Activated T-cell treated with anti-CD3 and anti-CD28 coated beads, Interleukin-2, amount 50 U/mL, for 4 hours (primary cell): ENCODE data around the gene FOXO3. TPM values are rescaled to one million over a fixed set of nuclear protein-coding genes. Genes with fewer than 3 reads are reported as not detected.

Experiments
- ATAC-seq, 2 donors: fragments of 200-7000 bp; cut with Tn5 transposase; one replicate each; pipeline ENCODE4 v1.10.0; 2021
- DNase-seq: peaks from one replicate; pipeline ENCODE4 v3.0.0-alpha.2; 2020
- H3K27me3 Mint-ChIP-seq: one replicate; pipeline ENCODE4 v1.8.0; 2021; ENCODE audit warnings: low read depth, mixed read lengths
- H3K36me3 Mint-ChIP-seq: one replicate; pipeline ENCODE4 v1.8.0; 2022; ENCODE audit warnings: mixed read lengths; ENCODE audit not compliant: insufficient read depth
- H3K4me1 Mint-ChIP-seq: one replicate; pipeline ENCODE4 v1.8.0; 2021; ENCODE audit warnings: low read depth, mixed read lengths
- H3K4me3 Mint-ChIP-seq: one replicate; pipeline ENCODE4 v1.8.0; 2021; ENCODE audit warnings: mild to moderate bottlenecking, moderate library complexity, mixed read lengths
- H3K9me3 Mint-ChIP-seq: one replicate; pipeline ENCODE4 v1.8.0; 2021; ENCODE audit warnings: mixed read lengths
- total RNA-seq, 3 donors: library from RNA; stranded (reverse); gene quantifications; one replicate each; pipeline ENCODE4 v1.2.1, GENCODE V29; 2021

Gene FOXO3
- total RNA-seq, 3 donors from 2014 or later: 8.5 to 13.0 (median 10.8) TPM

DNA sequence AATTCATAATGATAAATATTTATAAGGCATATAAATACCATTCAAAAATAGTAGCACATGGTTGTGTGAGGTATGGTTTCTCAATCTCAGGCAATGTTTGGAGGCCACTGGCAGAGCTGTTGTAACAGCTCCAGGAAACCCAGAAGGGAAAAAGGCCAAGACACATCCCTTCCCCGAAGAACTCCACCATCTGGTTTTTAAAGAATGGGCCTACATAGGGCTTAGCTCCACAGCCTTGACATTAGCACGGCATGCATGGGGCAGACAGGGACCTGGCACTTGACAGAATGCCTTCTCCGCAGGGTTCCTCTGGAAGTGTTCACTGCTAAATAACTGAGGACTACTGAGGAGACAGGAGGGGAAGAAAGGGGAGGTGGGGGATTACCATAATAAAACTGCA, 16.1 kb upstream of the FOXO3 start:
- H3K27me3 Mint-ChIP-seq: peaks cover 2% of the 10 kb centered on the region

DNA sequence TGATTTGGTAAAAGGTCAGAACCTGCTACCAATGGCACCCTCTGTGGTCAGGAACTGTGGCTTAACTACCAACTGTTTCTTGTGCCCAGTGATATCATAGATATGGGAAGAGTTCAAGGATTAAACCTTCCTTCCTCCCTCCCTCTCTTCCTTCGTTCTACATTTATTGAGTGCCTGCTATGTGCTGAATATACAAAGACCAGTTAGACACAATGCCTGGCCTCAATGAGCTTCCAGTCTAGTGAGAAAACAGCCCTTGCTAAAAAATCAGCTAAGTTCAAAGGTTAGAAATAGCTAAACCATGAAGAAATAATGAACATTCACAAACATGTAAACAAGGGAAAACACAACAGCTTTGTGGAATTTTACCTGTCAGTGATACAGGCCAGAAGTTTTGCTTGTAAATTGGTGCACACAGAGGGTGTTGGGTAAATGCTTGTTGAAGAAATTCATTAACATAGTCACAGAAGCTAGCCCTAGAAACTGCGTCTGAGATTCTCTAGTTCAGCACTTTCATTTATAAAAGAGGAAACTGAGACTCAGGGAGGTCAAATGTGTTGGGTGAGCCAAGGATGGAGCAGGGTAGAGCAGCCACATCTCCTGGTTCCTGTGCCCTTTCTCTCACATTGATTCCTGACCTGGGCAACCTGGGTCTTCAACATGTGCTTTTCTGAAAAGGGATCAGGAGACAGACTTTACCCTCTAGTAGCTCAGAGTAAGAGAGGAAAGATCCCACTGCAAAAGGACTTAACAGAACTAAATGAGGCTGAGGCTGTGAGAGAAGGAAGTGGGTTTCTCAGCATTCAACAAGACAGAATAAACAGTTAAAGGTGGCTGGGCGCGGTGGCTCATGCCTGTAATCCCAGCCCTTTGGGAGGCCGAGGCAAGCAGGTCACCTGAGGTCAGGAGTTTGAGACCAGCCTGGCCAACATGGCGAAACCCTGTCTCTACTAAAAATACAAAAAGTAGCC, 14.4 kb upstream of the FOXO3 start:
- peaks cover 15% of the 10 kb centered on the region for H3K4me1 Mint-ChIP-seq
- no peaks in the 10 kb centered on the region for H3K36me3 Mint-ChIP-seq
- no peak overlapping the region for H3K4me3 Mint-ChIP-seq
- DNase-seq (no peak), ATAC-seq (no peak)
- no peaks in the 10 kb centered on the region for H3K9me3 Mint-ChIP-seq
- peaks cover 2% of the 10 kb centered on the region for H3K27me3 Mint-ChIP-seq

More for the DNA sequence above, 16.1 kb upstream of the FOXO3 start:
- ATAC-seq (no peak), DNase-seq (no peak)
- H3K4me3 Mint-ChIP-seq: no peak overlapping the region
- H3K36me3 Mint-ChIP-seq: no peaks in the 10 kb centered on the region
- H3K4me1 Mint-ChIP-seq: peaks cover 15% of the 10 kb centered on the region
- no peaks in the 10 kb centered on the region for H3K9me3 Mint-ChIP-seq

- no peaks in the 10 kb centered on the region for H3K9me3 Mint-ChIP-seq
- no peaks in the 10 kb centered on the region for H3K36me3 Mint-ChIP-seq
- no peaks in the 10 kb centered on the region for H3K27me3 Mint-ChIP-seq
- DNase-seq (no peak), ATAC-seq (no peak)
- H3K4me3 Mint-ChIP-seq: no peak overlapping the region
- H3K4me1 Mint-ChIP-seq: peaks cover 7% of the 10 kb centered on the region
These were observed 11.5 kb upstream of the FOXO3 start for GRCh38 chr6:108549241-108549640.

- H3K27me3 Mint-ChIP-seq: no peaks in the 10 kb centered on the region
- peaks cover 7% of the 10 kb centered on the region for H3K4me1 Mint-ChIP-seq
- no peak for ATAC-seq
- no peak overlapping the region for H3K4me3 Mint-ChIP-seq
- H3K9me3 Mint-ChIP-seq: no peaks in the 10 kb centered on the region
- DNase-seq: no peak
- no peaks in the 10 kb centered on the region for H3K36me3 Mint-ChIP-seq
These were observed 11.0 kb upstream of the FOXO3 start for GRCh38 chr6:108549741-108550140.

GRCh38 chr6:108550256-108550655, 10.5 kb upstream of the FOXO3 start:
- Mint-ChIP-seq H3K36me3 (no peaks in the 10 kb centered on the region), H3K9me3 (no peaks in the 10 kb centered on the region), H3K4me3 (no peak overlapping the region), H3K4me1 (peaks cover 7% of the 10 kb centered on the region), H3K27me3 (no peaks in the 10 kb centered on the region)
- DNase-seq (no peak), ATAC-seq (no peak)

GRCh38 chr6:108555399-108556052, 5.2 kb upstream of the FOXO3 start:
- Mint-ChIP-seq H3K9me3 (no peaks in the 10 kb centered on the region), H3K4me1 (peaks cover 4% of the 10 kb centered on the region), H3K4me3 (no peak overlapping the region), H3K36me3 (no peaks in the 10 kb centered on the region), H3K27me3 (no peaks in the 10 kb centered on the region)
- DNase-seq: no peak
- no peak for ATAC-seq

GRCh38 chr6:108556250-108556649, 4.5 kb upstream of the FOXO3 start:
- no peak for DNase-seq
- H3K27me3 Mint-ChIP-seq: no peaks in the 10 kb centered on the region
- H3K9me3 Mint-ChIP-seq: no peaks in the 10 kb centered on the region
- peak overlapping the region; percentile 90 for H3K4me3 Mint-ChIP-seq
- no peak for ATAC-seq
- no peaks in the 10 kb centered on the region for H3K36me3 Mint-ChIP-seq
- peaks cover 4% of the 10 kb centered on the region for H3K4me1 Mint-ChIP-seq

DNA sequence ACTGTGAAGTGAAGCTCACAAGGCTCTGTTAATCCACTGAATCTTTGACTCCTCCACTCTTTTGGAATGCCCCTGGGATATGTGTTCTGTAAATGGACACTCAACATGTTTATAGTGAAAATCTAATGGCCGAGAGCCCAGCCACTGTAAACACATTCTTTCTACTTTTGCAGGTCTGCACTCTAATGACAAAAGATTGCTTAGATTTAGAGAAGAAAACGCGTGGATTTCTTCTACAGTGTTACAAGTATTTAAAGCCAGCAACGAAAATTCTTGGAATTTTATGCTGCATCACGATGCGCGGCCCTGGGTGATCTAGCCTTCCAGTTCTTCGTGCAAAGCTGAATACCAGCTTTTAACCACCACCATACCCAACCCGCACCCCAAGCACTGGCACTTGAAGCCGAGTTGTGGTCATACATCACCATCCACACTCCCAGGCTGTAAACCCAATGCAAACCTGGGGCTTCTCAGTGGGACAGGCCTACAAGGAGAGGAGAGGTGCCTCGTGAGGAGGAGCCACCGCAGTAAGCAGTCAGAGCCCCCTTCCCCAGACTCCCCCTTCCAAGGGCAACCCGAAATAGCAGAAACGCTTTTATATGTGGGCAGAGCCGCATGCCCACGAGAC, 3.7 kb upstream of the FOXO3 start:
- H3K4me3 Mint-ChIP-seq: peak overlapping the region; percentile 90
- no peaks in the 10 kb centered on the region for H3K27me3 Mint-ChIP-seq
- no peaks in the 10 kb centered on the region for H3K9me3 Mint-ChIP-seq
- H3K36me3 Mint-ChIP-seq: no peaks in the 10 kb centered on the region
- no peak for ATAC-seq
- peaks cover 8% of the 10 kb centered on the region for H3K4me1 Mint-ChIP-seq
- no peak for DNase-seq

- peak; percentile 77 for DNase-seq
- Mint-ChIP-seq H3K4me1 (peaks cover 15% of the 10 kb centered on the region), H3K9me3 (no peaks in the 10 kb centered on the region), H3K27me3 (no peaks in the 10 kb centered on the region), H3K36me3 (peaks cover 5% of the 10 kb centered on the region), H3K4me3 (peak overlapping the region; percentile 90)
- peak; percentile 40 to 46 for ATAC-seq
These were observed 3.0 kb upstream of the FOXO3 start for GRCh38 chr6:108557494-108558371.

DNA sequence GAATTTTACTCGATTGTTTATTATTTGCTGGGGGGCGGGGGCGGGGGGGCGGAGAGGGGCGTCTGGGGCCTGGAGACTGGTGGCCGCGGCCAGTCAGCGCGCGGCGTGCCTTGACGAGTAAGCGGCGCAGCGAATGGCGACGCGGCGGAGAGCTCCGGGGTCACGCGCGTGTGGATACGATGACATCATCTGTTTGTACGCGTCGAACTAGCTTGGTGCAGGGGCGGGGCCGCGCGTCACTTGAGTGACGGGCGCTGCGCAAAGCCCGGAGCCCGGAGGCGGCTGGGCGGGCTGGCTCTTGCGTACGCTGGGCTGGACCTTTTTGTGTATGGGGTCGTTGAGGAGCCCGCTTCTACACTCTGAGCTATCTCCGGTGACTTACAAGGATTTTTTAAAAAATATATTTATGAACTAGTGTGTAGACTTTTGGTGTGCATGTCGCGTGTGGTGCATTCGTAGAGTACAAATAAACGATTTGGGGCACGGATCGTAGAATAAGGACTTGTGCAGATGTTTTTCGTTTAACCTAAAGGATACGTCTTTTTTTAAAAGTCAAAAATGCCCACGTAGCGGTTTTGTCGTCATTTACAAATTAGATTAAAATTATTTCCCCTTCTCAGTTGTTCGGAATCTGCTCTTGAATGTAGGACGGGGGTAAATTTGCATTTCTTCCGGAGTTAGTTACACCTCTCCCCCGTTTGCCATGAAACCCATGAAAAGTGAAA, 2.2 kb upstream of the FOXO3 start:
- H3K9me3 Mint-ChIP-seq: peaks cover 4% of the 10 kb centered on the region
- H3K27me3 Mint-ChIP-seq: no peaks in the 10 kb centered on the region
- DNase-seq (peak; percentile 96), ATAC-seq (peak; percentile 69 to 72)
- peaks cover 7% of the 10 kb centered on the region for H3K36me3 Mint-ChIP-seq
- peak overlapping the region; percentile 90 for H3K4me3 Mint-ChIP-seq
- H3K4me1 Mint-ChIP-seq: peaks cover 22% of the 10 kb centered on the region

DNA sequence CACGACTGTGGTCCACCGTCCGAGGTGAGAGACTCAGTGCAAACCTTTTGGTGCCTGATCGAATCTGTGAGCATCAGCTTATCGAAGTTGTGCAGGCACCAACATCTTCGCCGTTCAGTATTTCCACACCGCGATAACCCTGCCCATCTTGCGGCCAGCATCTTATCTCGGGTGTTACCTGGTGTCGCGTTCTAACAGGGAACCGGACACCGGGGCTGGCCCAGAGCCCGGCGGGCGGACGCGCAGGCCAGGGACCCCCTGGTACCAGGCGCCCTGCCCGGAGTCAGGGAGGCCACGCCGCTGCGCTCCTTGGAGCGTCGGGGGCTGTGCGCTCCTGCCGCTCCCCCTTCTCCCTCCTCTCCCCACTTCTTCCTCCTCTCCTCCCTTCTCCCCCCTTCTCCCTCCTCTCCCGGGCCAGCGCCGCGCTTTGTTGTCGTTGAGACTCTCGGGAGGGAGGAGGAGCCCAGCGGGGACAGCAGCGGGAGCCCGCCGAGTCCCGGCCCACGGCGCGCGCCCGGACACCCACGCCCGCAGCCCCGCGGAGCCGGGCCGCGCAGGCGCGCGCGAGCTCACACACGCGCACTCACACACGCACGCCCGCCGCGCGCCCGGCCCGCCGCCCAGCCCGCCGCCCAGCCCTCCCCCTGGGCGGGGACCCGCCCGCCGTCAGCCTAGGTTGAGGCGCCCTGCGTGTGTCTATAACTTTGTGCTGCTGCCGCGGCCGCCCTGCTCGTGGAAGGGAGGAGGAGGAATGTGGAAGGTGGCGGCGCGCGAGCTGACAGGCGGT, 1.4 kb upstream of the FOXO3 start:
- Mint-ChIP-seq H3K9me3 (peaks cover 4% of the 10 kb centered on the region), H3K27me3 (no peaks in the 10 kb centered on the region), H3K4me1 (peaks cover 28% of the 10 kb centered on the region), H3K36me3 (peaks cover 7% of the 10 kb centered on the region), H3K4me3 (peak overlapping the region; percentile 90)
- ATAC-seq (peak; percentile 63 to 67), DNase-seq (peak; percentile 85)

DNA sequence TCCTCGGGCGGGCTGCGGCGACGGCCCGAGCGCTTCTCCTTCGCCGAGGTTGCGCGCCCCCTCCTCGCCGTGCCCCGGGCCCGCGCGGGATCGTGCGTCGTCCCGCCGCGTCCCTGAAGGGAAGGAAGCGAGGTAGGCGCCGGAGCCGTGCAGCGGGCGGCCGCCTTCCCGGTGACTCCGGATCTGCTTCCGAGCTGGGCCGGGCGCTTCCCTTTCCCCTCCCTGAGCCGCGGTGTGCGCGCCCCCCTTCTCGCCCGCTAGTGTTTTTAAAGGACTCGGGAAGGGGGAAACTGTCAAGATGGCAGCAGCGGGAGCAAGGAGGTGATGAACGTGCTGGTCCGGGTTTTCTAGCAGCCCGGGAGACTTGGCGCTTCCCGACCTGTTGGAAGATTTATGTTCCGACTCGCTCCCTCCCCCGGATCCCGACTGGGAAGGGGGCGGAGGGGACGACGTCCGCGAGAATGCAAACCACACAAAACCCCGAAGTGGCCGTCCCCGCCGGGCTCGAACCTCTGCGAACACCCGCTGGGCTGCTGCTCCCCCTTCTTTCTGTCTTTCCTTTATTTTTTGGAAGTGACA, 744 bp upstream of the FOXO3 start:
- peak; percentile 21 for DNase-seq
- peak in 1 of 2 donors; percentile 3 for ATAC-seq
- peaks cover 35% of the 10 kb centered on the region for H3K4me1 Mint-ChIP-seq
- H3K9me3 Mint-ChIP-seq: peaks cover 4% of the 10 kb centered on the region
- peak overlapping the region; percentile 85 for H3K4me3 Mint-ChIP-seq
- H3K27me3 Mint-ChIP-seq: no peaks in the 10 kb centered on the region
- peaks cover 7% of the 10 kb centered on the region for H3K36me3 Mint-ChIP-seq
